ENCODE results near the gene USP36.

Gene USP36

GRCh38 chr17:78852709-78853121 is 12.1 kb upstream of the USP36 start:
- H3K27me3 ChIP-seq (ENCODE audit: low read depth, low read length) = no peaks in the 10 kb centered on the region

GRCh38 chr17:78849026-78849425 is 8.4 kb upstream of the USP36 start:
- no peak overlapping the region for H3K27ac ChIP-seq (ENCODE audit: low read length)
- no peak overlapping the region for H3K4me3 ChIP-seq (ENCODE audit: low read depth in 1 of 2, low read length in 2 of 2)
- no peaks in the 10 kb centered on the region for H3K27me3 ChIP-seq (ENCODE audit: low read depth, low read length)
- H3K36me3 ChIP-seq (ENCODE audit: control insufficient read depth in 1 of 2, insufficient read depth in 2 of 2, low read length in 2 of 2) = peaks cover 3 to 13% of the 10 kb centered on the region in 2 donors
- H3K4me1 ChIP-seq (ENCODE audit: control insufficient read depth in 1 of 2, insufficient read depth in 2 of 2, low read length in 2 of 2) = no peaks in the 10 kb centered on the region
- H3K9me3 ChIP-seq (ENCODE audit: control insufficient read depth in 1 of 2, low read length in 2 of 2) = no peaks in the 10 kb centered on the region

More at GRCh38 chr17:78852709-78853121, 12.1 kb upstream of the USP36 start:
- no peak overlapping the region for H3K4me3 ChIP-seq (ENCODE audit: low read depth in 1 of 2, low read length in 2 of 2)
- no peaks in the 10 kb centered on the region for H3K9me3 ChIP-seq (ENCODE audit: control insufficient read depth in 1 of 2, low read length in 2 of 2)
- no peak overlapping the region for H3K27ac ChIP-seq (ENCODE audit: low read length)
- peaks cover 16 to 44% of the 10 kb centered on the region in 2 donors for H3K36me3 ChIP-seq (ENCODE audit: control insufficient read depth in 1 of 2, insufficient read depth in 2 of 2, low read length in 2 of 2)
- no peaks in the 10 kb centered on the region for H3K4me1 ChIP-seq (ENCODE audit: control insufficient read depth in 1 of 2, insufficient read depth in 2 of 2, low read length in 2 of 2)

- no peak overlapping the region for H3K27ac ChIP-seq (ENCODE audit: low read length)
- no peaks in the 10 kb centered on the region for H3K9me3 ChIP-seq (ENCODE audit: control insufficient read depth in 1 of 2, low read length in 2 of 2)
- no peaks in the 10 kb centered on the region for H3K27me3 ChIP-seq (ENCODE audit: low read depth, low read length)
- H3K36me3 ChIP-seq (ENCODE audit: control insufficient read depth in 1 of 2, insufficient read depth in 2 of 2, low read length in 2 of 2) = no peaks in the 10 kb centered on the region
- no peak overlapping the region for H3K4me3 ChIP-seq (ENCODE audit: low read depth in 1 of 2, low read length in 2 of 2)
- no peaks in the 10 kb centered on the region for H3K4me1 ChIP-seq (ENCODE audit: control insufficient read depth in 1 of 2, insufficient read depth in 2 of 2, low read length in 2 of 2)
Measured at GRCh38 chr17:78847052-78847451, 6.4 kb upstream of the USP36 start.

- Histone ChIP-seq H3K27ac (ENCODE audit: low read length) (no peak overlapping the region), H3K9me3 (ENCODE audit: control insufficient read depth in 1 of 2, low read length in 2 of 2) (no peaks in the 10 kb centered on the region), H3K4me3 (ENCODE audit: low read depth in 1 of 2, low read length in 2 of 2) (no peak overlapping the region), H3K27me3 (ENCODE audit: low read depth, low read length) (no peaks in the 10 kb centered on the region), H3K4me1 (ENCODE audit: control insufficient read depth in 1 of 2, insufficient read depth in 2 of 2, low read length in 2 of 2) (peaks cover 7 to 10% of the 10 kb centered on the region in 2 donors), H3K36me3 (ENCODE audit: control insufficient read depth in 1 of 2, insufficient read depth in 2 of 2, low read length in 2 of 2) (peaks cover 0 to 4% of the 10 kb centered on the region in 2 donors)
Measured at GRCh38 chr17:78844301-78845005, 3.8 kb upstream of the USP36 start.

GRCh38 chr17:78842881-78843565 is 2.4 kb upstream of the USP36 start:
- H3K27ac ChIP-seq (ENCODE audit: low read length) = no peak overlapping the region
- H3K36me3 ChIP-seq (ENCODE audit: control insufficient read depth in 1 of 2, insufficient read depth in 2 of 2, low read length in 2 of 2) = peaks cover 0 to 4% of the 10 kb centered on the region in 2 donors
- no peak overlapping the region for H3K4me3 ChIP-seq (ENCODE audit: low read depth in 1 of 2, low read length in 2 of 2)
- no peaks in the 10 kb centered on the region for H3K27me3 ChIP-seq (ENCODE audit: low read depth, low read length)
- H3K4me1 ChIP-seq (ENCODE audit: control insufficient read depth in 1 of 2, insufficient read depth in 2 of 2, low read length in 2 of 2) = peaks cover 15 to 22% of the 10 kb centered on the region in 2 donors
- H3K9me3 ChIP-seq (ENCODE audit: control insufficient read depth in 1 of 2, low read length in 2 of 2) = no peaks in the 10 kb centered on the region

GRCh38 chr17:78840530-78840779 is 159 bp downstream of the USP36 start:
- Histone ChIP-seq H3K27ac (ENCODE audit: low read length) (peak overlapping the region; percentile 91), H3K9me3 (ENCODE audit: control insufficient read depth in 1 of 2, low read length in 2 of 2) (no peaks in the 10 kb centered on the region), H3K27me3 (ENCODE audit: low read depth, low read length) (no peaks in the 10 kb centered on the region), H3K36me3 (ENCODE audit: control insufficient read depth in 1 of 2, insufficient read depth in 2 of 2, low read length in 2 of 2) (peaks cover 22 to 23% of the 10 kb centered on the region in 2 donors), H3K4me3 (ENCODE audit: low read depth in 1 of 2, low read length in 2 of 2) (peak overlapping the region; percentile 74 to 79), H3K4me1 (ENCODE audit: control insufficient read depth in 1 of 2, insufficient read depth in 2 of 2, low read length in 2 of 2) (peaks cover 15 to 22% of the 10 kb centered on the region in 2 donors)

GRCh38 chr17:78839762-78840529 is 668 bp downstream of the USP36 start:
- Histone ChIP-seq H3K27me3 (ENCODE audit: low read depth, low read length) (no peaks in the 10 kb centered on the region), H3K36me3 (ENCODE audit: control insufficient read depth in 1 of 2, insufficient read depth in 2 of 2, low read length in 2 of 2) (peaks cover 27 to 28% of the 10 kb centered on the region in 2 donors), H3K9me3 (ENCODE audit: control insufficient read depth in 1 of 2, low read length in 2 of 2) (no peaks in the 10 kb centered on the region), H3K27ac (ENCODE audit: low read length) (peak overlapping the region; percentile 91), H3K4me1 (ENCODE audit: control insufficient read depth in 1 of 2, insufficient read depth in 2 of 2, low read length in 2 of 2) (peaks cover 15 to 22% of the 10 kb centered on the region in 2 donors), H3K4me3 (ENCODE audit: low read depth in 1 of 2, low read length in 2 of 2) (peak overlapping the region; percentile 77 to 79)

- Histone ChIP-seq H3K27me3 (ENCODE audit: low read depth, low read length) (no peaks in the 10 kb centered on the region), H3K27ac (ENCODE audit: low read length) (peak overlapping the region; percentile 91), H3K4me3 (ENCODE audit: low read depth in 1 of 2, low read length in 2 of 2) (peak overlapping the region; percentile 77 to 79), H3K36me3 (ENCODE audit: control insufficient read depth in 1 of 2, insufficient read depth in 2 of 2, low read length in 2 of 2) (peaks cover 32 to 34% of the 10 kb centered on the region in 2 donors), H3K9me3 (ENCODE audit: control insufficient read depth in 1 of 2, low read length in 2 of 2) (no peaks in the 10 kb centered on the region), H3K4me1 (ENCODE audit: control insufficient read depth in 1 of 2, insufficient read depth in 2 of 2, low read length in 2 of 2) (peaks cover 15 to 22% of the 10 kb centered on the region in 2 donors)
Measured at GRCh38 chr17:78839235-78839761, 1.3 kb downstream of the USP36 start.

GRCh38 chr17:78838574-78839005 is 2.0 kb downstream of the USP36 start:
- peak overlapping the region; percentile 91 for H3K27ac ChIP-seq (ENCODE audit: low read length)
- peak overlapping the region; percentile 77 to 79 for H3K4me3 ChIP-seq (ENCODE audit: low read depth in 1 of 2, low read length in 2 of 2)
- peaks cover 15 to 22% of the 10 kb centered on the region in 2 donors for H3K4me1 ChIP-seq (ENCODE audit: control insufficient read depth in 1 of 2, insufficient read depth in 2 of 2, low read length in 2 of 2)
- no peaks in the 10 kb centered on the region for H3K27me3 ChIP-seq (ENCODE audit: low read depth, low read length)
- no peaks in the 10 kb centered on the region for H3K9me3 ChIP-seq (ENCODE audit: control insufficient read depth in 1 of 2, low read length in 2 of 2)
- H3K36me3 ChIP-seq (ENCODE audit: control insufficient read depth in 1 of 2, insufficient read depth in 2 of 2, low read length in 2 of 2) = peaks cover 39 to 41% of the 10 kb centered on the region in 2 donors

GRCh38 chr17:78836420-78837021 is 4.1 kb downstream of the USP36 start:
- Histone ChIP-seq H3K9me3 (ENCODE audit: control insufficient read depth in 1 of 2, low read length in 2 of 2) (no peaks in the 10 kb centered on the region), H3K27ac (ENCODE audit: low read length) (no peak overlapping the region), H3K4me1 (ENCODE audit: control insufficient read depth in 1 of 2, insufficient read depth in 2 of 2, low read length in 2 of 2) (peaks cover 13 to 20% of the 10 kb centered on the region in 2 donors), H3K27me3 (ENCODE audit: low read depth, low read length) (no peaks in the 10 kb centered on the region), H3K36me3 (ENCODE audit: control insufficient read depth in 1 of 2, insufficient read depth in 2 of 2, low read length in 2 of 2) (peaks cover 58 to 59% of the 10 kb centered on the region in 2 donors), H3K4me3 (ENCODE audit: low read depth in 1 of 2, low read length in 2 of 2) (no peak overlapping the region)

GRCh38 chr17:78834571-78834970 is 6.0 kb downstream of the USP36 start:
- H3K9me3 ChIP-seq (ENCODE audit: control insufficient read depth in 1 of 2, low read length in 2 of 2) = no peaks in the 10 kb centered on the region
- H3K36me3 ChIP-seq (ENCODE audit: control insufficient read depth in 1 of 2, insufficient read depth in 2 of 2, low read length in 2 of 2) = peaks cover 66 to 72% of the 10 kb centered on the region in 2 donors
- H3K4me3 ChIP-seq (ENCODE audit: low read depth in 1 of 2, low read length in 2 of 2) = no peak overlapping the region
- no peaks in the 10 kb centered on the region for H3K27me3 ChIP-seq (ENCODE audit: low read depth, low read length)
- H3K4me1 ChIP-seq (ENCODE audit: control insufficient read depth in 1 of 2, insufficient read depth in 2 of 2, low read length in 2 of 2) = peaks cover 9 to 13% of the 10 kb centered on the region in 2 donors
- H3K27ac ChIP-seq (ENCODE audit: low read length) = no peak overlapping the region

Measured in muscle layer of duodenum (tissue), 2 donors.